Fibroblast of peridontal ligament (primary cell): ENCODE data around the gene PHF12.

Experiments
- DNase-seq: peaks from one replicate; pipeline ENCODE4 v3.0.0-alpha.2; 2010; ENCODE audit errors: extremely low read depth

PHF12 gene

GRCh38 chr17:28954886-28955285 lies 3.6 kb upstream of the PHF12 start:
- no peak for DNase-seq

- DNase-seq, result peak; percentile 36
Measured at GRCh38 chr17:28953444-28954118, 2.3 kb upstream of the PHF12 start.

- peak; percentile 100 for DNase-seq
Measured at GRCh38 chr17:28951991-28952975, 965 bp upstream of the PHF12 start.

GRCh38 chr17:28950752-28951427 lies 428 bp downstream of the PHF12 start:
- no peak for DNase-seq

- peak; percentile 35 for DNase-seq
Measured at GRCh38 chr17:28950017-28950751, 1.1 kb downstream of the PHF12 start.

- DNase-seq, result peak; percentile 57
Measured at GRCh38 chr17:28949185-28950016, 1.9 kb downstream of the PHF12 start.

GRCh38 chr17:28948873-28949184 lies 2.5 kb downstream of the PHF12 start:
- DNase-seq, result no peak

- DNase-seq, result no peak
Measured at GRCh38 chr17:28948342-28948741, 3.0 kb downstream of the PHF12 start.

GRCh38 chr17:28947639-28948038 lies 3.7 kb downstream of the PHF12 start:
- no peak for DNase-seq

GRCh38 chr17:28946239-28946638 lies 5.1 kb downstream of the PHF12 start:
- peak; percentile 78 for DNase-seq

GRCh38 chr17:28944862-28945741 lies 6.2 kb downstream of the PHF12 start:
- DNase-seq, result peak; percentile 65

- no peak for DNase-seq
Measured at GRCh38 chr17:28944343-28944742, 7.0 kb downstream of the PHF12 start.

- no peak for DNase-seq
Measured at GRCh38 chr17:28942925-28943324, 8.4 kb downstream of the PHF12 start.

GRCh38 chr17:28941251-28941650 lies 10.1 kb downstream of the PHF12 start:
- DNase-seq, result no peak

- DNase-seq, result no peak
Measured at GRCh38 chr17:28940675-28941074, 10.6 kb downstream of the PHF12 start.

- DNase-seq, result no peak
Measured at GRCh38 chr17:28940142-28940541, 11.2 kb downstream of the PHF12 start.

GRCh38 chr17:28938552-28938951 lies 12.8 kb downstream of the PHF12 start:
- DNase-seq, result no peak

- peak; percentile 51 for DNase-seq
Measured at GRCh38 chr17:28937044-28937729, 14.1 kb downstream of the PHF12 start.

GRCh38 chr17:28935744-28936460 lies 15.4 kb downstream of the PHF12 start:
- no peak for DNase-seq
